Fibroblast of the aortic adventitia (primary cell): ENCODE results near the gene ZNF74. TPM values are rescaled to one million over a fixed set of nuclear protein-coding genes. Genes with fewer than 3 reads are reported as not detected.
"Not testable (repeated sequence)": the region's sequence is repeated elsewhere in the genome, so short reads cannot be mapped to it uniquely, and the experiment has no call there.

Experiments
- DNase-seq: peaks from one replicate; pipeline ENCODE4 v3.0.0-alpha.2; 2010; ENCODE audit warnings: low read depth
- H3K4me3 ChIP-seq: 2 replicates; pipeline ENCODE4 v1.5.1; 2011; ENCODE audit warnings: low read depth, mild to moderate bottlenecking, control low read depth, low read length, moderate library complexity
- CTCF ChIP-seq: IDR thresholded peaks from 2 replicates; pipeline ENCODE4 v1.5.1; 2011; ENCODE audit warnings: mild to moderate bottlenecking, low read length, control low read depth, inconsistent platforms; ENCODE audit not compliant: insufficient read depth
- total RNA-seq: library from RNA; depleted of rRNA; stranded (reverse); fragments of >200 nt; gene quantifications from 2 replicates; pipeline ENCODE4 v1.2.3, GENCODE V29; 2012; ENCODE audit warnings: low replicate concordance

ZNF74 gene
- total RNA-seq, 1 donor, result 5.8 TPM

- no peak for TF ChIP-seq CTCF
- no peak overlapping the region for H3K4me3 ChIP-seq
- no peak for DNase-seq
Measured at GRCh38 chr22:20404881-20405280, 10.9 kb downstream of the ZNF74 start.

- no peak for DNase-seq
- no peak overlapping the region for H3K4me3 ChIP-seq
- no peak for TF ChIP-seq CTCF
Measured at GRCh38 chr22:20405291-20405930, 11.5 kb downstream of the ZNF74 start.

- no peak overlapping the region for H3K4me3 ChIP-seq
- TF ChIP-seq CTCF, result no peak
- DNase-seq, result no peak
Measured at GRCh38 chr22:20405931-20406685, 12.2 kb downstream of the ZNF74 start.

- TF ChIP-seq CTCF, result no peak
- DNase-seq, result no peak
- H3K4me3 ChIP-seq, result no peak overlapping the region
Measured at GRCh38 chr22:20406686-20407408, 12.9 kb downstream of the ZNF74 start.

- no peak for DNase-seq
- TF ChIP-seq CTCF, result no peak
- H3K4me3 ChIP-seq, result no peak overlapping the region
Measured at GRCh38 chr22:20407829-20408228, 13.9 kb downstream of the ZNF74 start.

GRCh38 chr22:20408891-20409290 lies 14.9 kb downstream of the ZNF74 start:
- no peak overlapping the region for H3K4me3 ChIP-seq
- no peak for TF ChIP-seq CTCF
- DNase-seq, result no peak

- H3K4me3 ChIP-seq, DNase-seq: not testable (repeated sequence)
Measured at GRCh38 chr22:20409385-20409784, 15.4 kb downstream of the ZNF74 start.
